CD14-positive monocyte (primary cell): ENCODE data around the gene ASCC3. TPM values are rescaled to one million over a fixed set of nuclear protein-coding genes. Genes with fewer than 3 reads are reported as not detected.

Experiments used
- DNase-seq, 3 donors: peaks; one replicate each; pipeline ENCODE4 v3.0.0-alpha.2; 2011 to 2022
- H2AFZ ChIP-seq: 2 replicates; pipeline ENCODE4 v1.6.0; 2012; ENCODE audit warnings: mild to moderate bottlenecking, low read depth, low read length, inconsistent platforms; ENCODE audit not compliant: insufficient read depth, poor library complexity, severe bottlenecking
- H3K27ac ChIP-seq, 2 donors: 1 replicate in 1 of 2; 2 replicates in 1 of 2; pipeline ENCODE4 v1.5.1; 2012 to 2013; ENCODE audit warnings: low read length in 2 of 2, control low read depth in 1 of 2, inconsistent platforms in 1 of 2, low read depth in 1 of 2, mild to moderate bottlenecking in 1 of 2
- H3K27me3 ChIP-seq, 2 donors: one replicate each; pipeline versions ENCODE4 v1.6.0 to v1.6.1; 2011 to 2013; ENCODE audit warnings: low read length in 2 of 2; ENCODE audit not compliant: control insufficient read depth in 2 of 2, insufficient read depth in 2 of 2
- H3K36me3 ChIP-seq, 2 donors: replicated peaks in 1 of 2; 1 replicate in 1 of 2; 2 replicates in 1 of 2; pipeline versions ENCODE4 v1.5.1 to v1.6.1; 2012 to 2013; ENCODE audit warnings: low read length in 2 of 2, control low read depth in 1 of 2, inconsistent platforms in 1 of 2, mild to moderate bottlenecking in 1 of 2; ENCODE audit not compliant: insufficient read depth in 2 of 2, control insufficient read depth in 1 of 2
- H3K4me1 ChIP-seq, 2 donors: 1 replicate in 1 of 2; 2 replicates in 1 of 2; pipeline versions ENCODE4 v1.5.1 to v1.6.1; 2012 to 2013; ENCODE audit warnings: low read length in 2 of 2, control low read depth in 1 of 2, inconsistent platforms in 1 of 2, mild to moderate bottlenecking in 1 of 2, moderate library complexity in 1 of 2; ENCODE audit not compliant: insufficient read depth in 2 of 2, control insufficient read depth in 1 of 2
- H3K4me2 ChIP-seq: replicated peaks from 2 replicates; pipeline ENCODE3; 2012; ENCODE audit warnings: low read length, moderate library complexity, mild to moderate bottlenecking; ENCODE audit not compliant: poor library complexity, severe bottlenecking; ENCODE audit errors: extremely low read depth
- H3K4me3 ChIP-seq, 3 experiments: fragments of 200-600 bp in 1 of 3; sonication (generic) in 1 of 3; replicated peaks in 1 of 3; 1 replicate in 2 of 3; 2 replicates in 1 of 3; pipeline ENCODE4 v1.5.1; 2011 to 2013; ENCODE audit warnings: low read length in 3 of 3, mild to moderate bottlenecking in 3 of 3, control low read depth in 2 of 3, low read depth in 2 of 3, inconsistent platforms in 1 of 3, moderate library complexity in 1 of 3
- H3K79me2 ChIP-seq: 2 replicates; pipeline ENCODE4 v1.6.0; 2012; ENCODE audit warnings: mild to moderate bottlenecking, control low read depth, inconsistent platforms, low read length, moderate library complexity; ENCODE audit not compliant: insufficient read depth
- H3K9ac ChIP-seq: 2 replicates; pipeline ENCODE4 v1.6.0; 2017; ENCODE audit warnings: low read length, mild to moderate bottlenecking; ENCODE audit not compliant: insufficient read depth, poor library complexity, severe bottlenecking
- H3K9me3 ChIP-seq, 2 donors: replicated peaks in 1 of 2; 1 replicate in 1 of 2; 2 replicates in 1 of 2; pipeline versions ENCODE4 v1.5.1 to v1.6.1; 2012 to 2013; ENCODE audit warnings: low read length in 2 of 2, control low read depth in 1 of 2; ENCODE audit not compliant: control insufficient read depth in 1 of 2, insufficient read depth in 1 of 2
- H4K20me1 ChIP-seq: 2 replicates; pipeline ENCODE4 v1.6.0; 2012; ENCODE audit warnings: mild to moderate bottlenecking, low read length, control low read depth, moderate library complexity; ENCODE audit not compliant: insufficient read depth
- H3K27ac Mint-ChIP-seq, 7 donors: one replicate each; pipeline ENCODE4 v1.8.0; 2020; ENCODE audit warnings: mild to moderate bottlenecking in 7 of 7, mixed read lengths in 7 of 7, moderate library complexity in 6 of 7, inconsistent platforms in 2 of 7
- H3K27me3 Mint-ChIP-seq, 3 donors: one replicate each; pipeline ENCODE4 v1.8.0; 2021 to 2022; ENCODE audit warnings: low read depth in 3 of 3, mild to moderate bottlenecking in 3 of 3, mixed read lengths in 3 of 3, moderate library complexity in 3 of 3, inconsistent platforms in 1 of 3
- H3K36me3 Mint-ChIP-seq, 2 donors: one replicate each; pipeline ENCODE4 v1.8.0; 2020; ENCODE audit warnings: mixed read lengths in 2 of 2, inconsistent platforms in 1 of 2, mild to moderate bottlenecking in 1 of 2
- H3K4me1 Mint-ChIP-seq: one replicate; pipeline ENCODE4 v1.8.0; 2020; ENCODE audit warnings: mild to moderate bottlenecking, mixed read lengths
- H3K4me3 Mint-ChIP-seq, 2 donors: one replicate each; pipeline ENCODE4 v1.8.0; 2020; ENCODE audit warnings: mild to moderate bottlenecking in 2 of 2, mixed read lengths in 2 of 2, moderate library complexity in 1 of 2
- H3K9me3 Mint-ChIP-seq, 7 donors: one replicate each; pipeline ENCODE4 v1.8.0; 2020 to 2022; ENCODE audit warnings: mixed read lengths in 7 of 7, mild to moderate bottlenecking in 6 of 7, moderate library complexity in 6 of 7, inconsistent platforms in 2 of 7
- CTCF ChIP-seq: fragments of 200-600 bp; IDR thresholded peaks from one replicate; pipeline ENCODE4 v1.8.0; 2022; ENCODE audit warnings: antibody characterized with exemption, mild to moderate bottlenecking
- WGBS: methylation state at CpG from one replicate; pipeline ENCODE4 v1.1.5; 2013; ENCODE audit warnings: missing lambda C conversion rate; ENCODE audit not compliant: insufficient coverage; 5-methylcytosine and 5-hydroxymethylcytosine counted together
- intact Hi-C, 2 donors: fragments of 100-400 bp; cut with micrococcal nuclease; formaldehyde crosslinking; loops; one replicate each; pipeline versions ENCODE4 v1.15.0 to v1.15.1; 2023
- polyA plus RNA-seq, 3 donors: library from polyadenylated mRNA; depleted of rRNA in 1 of 3; unstranded in 2 of 3; stranded (reverse) in 1 of 3; fragments of 300-500 nt in 2 of 3; fragments of >200 nt in 1 of 3; fragmentation: Illumina TruSeq in 2 of 3; gene quantifications; 1 replicate in 2 of 3; 2 replicates in 1 of 3; pipeline ENCODE4 v1.2.3, GENCODE V29; 2012 to 2021

The ASCC3 gene
- polyA plus RNA-seq, 3 donors: 6.4 to 12.9 (median 10.6) TPM

GRCh38 chr6:100775667-100776066 is 105.5 kb downstream of the ASCC3 start:
- Histone ChIP-seq H3K79me2 (no peaks in the 10 kb centered on the region), H3K9ac (no peak overlapping the region), H3K4me1 (no peaks in the 10 kb centered on the region), H3K27ac (no peak overlapping the region), H3K36me3 (no peaks in the 10 kb centered on the region), H3K4me3 (no peak overlapping the region), H3K4me2 (no peak overlapping the region), H3K9me3 (no peaks in the 10 kb centered on the region), H3K27me3 (no peaks in the 10 kb centered on the region), H2AFZ (no peak overlapping the region), H4K20me1 (no peaks in the 10 kb centered on the region)
- Mint-ChIP-seq H3K4me3 (no peak overlapping the region), H3K4me1 (no peaks in the 10 kb centered on the region), H3K27me3 (peaks cover 0 to 2% (median 0%) of the 10 kb centered on the region in 3 donors), H3K27ac (no peak overlapping the region), H3K9me3 (no peaks in the 10 kb centered on the region), H3K36me3 (peaks cover 0 to 10% of the 10 kb centered on the region in 2 donors)
- TF ChIP-seq CTCF: no peak
- intact Hi-C loops: no loop called here
- no peak for DNase-seq
- WGBS: no CpG with 5 or more reads among the region's 2 CpGs

- Histone ChIP-seq H3K9ac (no peak overlapping the region), H3K36me3 (no peaks in the 10 kb centered on the region), H3K4me3 (no peak overlapping the region), H3K4me1 (no peaks in the 10 kb centered on the region), H4K20me1 (no peaks in the 10 kb centered on the region), H2AFZ (no peak overlapping the region), H3K4me2 (no peak overlapping the region), H3K27ac (no peak overlapping the region), H3K9me3 (no peaks in the 10 kb centered on the region), H3K79me2 (no peaks in the 10 kb centered on the region), H3K27me3 (no peaks in the 10 kb centered on the region)
- intact Hi-C loops: no loop called here
- Mint-ChIP-seq H3K4me1 (no peaks in the 10 kb centered on the region), H3K9me3 (no peaks in the 10 kb centered on the region), H3K4me3 (no peak overlapping the region), H3K27ac (no peak overlapping the region), H3K27me3 (peaks cover 0 to 2% (median 0%) of the 10 kb centered on the region in 3 donors), H3K36me3 (peaks cover 0 to 10% of the 10 kb centered on the region in 2 donors)
- TF ChIP-seq CTCF: no peak
- WGBS: no CpG with 5 or more reads among the region's 1 CpG
- DNase-seq: no peak
These were observed 106.4 kb downstream of the ASCC3 start for GRCh38 chr6:100774681-100775080.
